ENCODE data around the gene NFE2L1.

- TF ChIP-seq CTCF (IDR thresholded peaks at IDR 0.05; ENCODE audit: poor library complexity) (no peak), EZH2 (IDR thresholded peaks at IDR 0.05; ENCODE audit: borderline replicate concordance) (no peak), EZH2phosphoT487 (IDR thresholded peaks at IDR 0.05; ENCODE audit: low read depth, severe bottlenecking, unreplicated experiment) (no peak)
Observed at GRCh38 chr17:48110761-48111160, 62.6 kb downstream of the NFE2L1 start.

Data from hepatocyte (in vitro differentiated cells).